Measurements from ENCODE around the gene HNF1B. TPM values are rescaled to one million over a fixed set of nuclear protein-coding genes. Genes with fewer than 3 reads are reported as not detected.

Gene HNF1B
- total RNA-seq, 3 donors from 2014 or later: 0.33 TPM; not detected in 2

Other genes starting within 250 kb of the HNF1B start
- gene SYNRG, start 135.6 kb downstream of the HNF1B start, total RNA-seq: 10 to 100 TPM; 20.2 to 38.2 (median 34.4) TPM
- 10 to 100 TPM; 15.8 to 29.3 (median 20.0) TPM for gene DDX52, start 101.6 kb downstream of the HNF1B start, total RNA-seq
- not detected for gene TBC1D3K, start 179.4 kb upstream of the HNF1B start, total RNA-seq
- gene TBC1D3L, start 244.0 kb upstream of the HNF1B start, total RNA-seq: 10 to 100 TPM in 2 of 3 donors, 1 to 10 TPM in 1; 9.8 to 19.2 (median 13.8) TPM

Measured in breast epithelium (tissue), 3 donors.